Lower leg skin (tissue), 4 donors: Measurements from ENCODE around the gene NIPSNAP2. TPM values are rescaled to one million over a fixed set of nuclear protein-coding genes. Genes with fewer than 3 reads are reported as not detected.
A peak's percentile ranks its signal among the peaks of the same experiment; 100 is the strongest.
"Not testable (repeated sequence)": the region's sequence is repeated elsewhere in the genome, so short reads cannot be mapped to it uniquely, and the experiment has no call there.

Experiments
- DNase-seq, 2 donors: peaks; one replicate each; pipeline ENCODE4 v3.0.0-alpha.2; 2019; ENCODE audit warnings: low spot score in 2 of 2
- H3K4me3 ChIP-seq: fragments of 200-600 bp; sonication (generic); 2 replicates; pipeline ENCODE4 v1.5.1; 2017; ENCODE audit warnings: mild to moderate bottlenecking, low read depth; ENCODE audit not compliant: poor library complexity, severe bottlenecking
- CTCF ChIP-seq, 3 donors: fragments of 450-650 bp; IDR thresholded peaks; one replicate each; pipeline ENCODE4 v1.5.1; 2016; ENCODE audit warnings: antibody characterized with exemption in 3 of 3, mild to moderate bottlenecking in 3 of 3, moderate library complexity in 2 of 3
- POLR2A ChIP-seq, 2 donors: fragments of 450-650 bp; IDR thresholded peaks; one replicate each; pipeline ENCODE4 v1.6.1; 2016 to 2017; ENCODE audit warnings: antibody characterized with exemption in 2 of 2, mild to moderate bottlenecking in 1 of 2, moderate library complexity in 1 of 2
- WGBS, 2 donors: methylation state at CpG; one replicate each; pipeline ENCODE4 v1.1.5; 2018; 5-methylcytosine and 5-hydroxymethylcytosine counted together
- intact Hi-C: fragments of 100-400 bp; cut with DNase I; formaldehyde crosslinking; loops from one replicate; pipeline ENCODE4 v1.15.0; 2023; ENCODE audit warnings: low total_unique reads
- total RNA-seq, 4 donors: library from RNA; depleted of rRNA; stranded (reverse); fragments of >200 nt; gene quantifications; one replicate each; pipeline ENCODE4 v1.1.0, GENCODE V29; 2016

The NIPSNAP2 gene
- total RNA-seq, 4 donors from 2014 or later, result 36.4 to 48.4 (median 41.5) TPM

- no peak for DNase-seq
- TF ChIP-seq CTCF (IDR thresholded peaks at IDR 0.05) (no peak), POLR2A (IDR thresholded peaks at IDR 0.05) (no peak)
- H3K4me3 ChIP-seq, result no peak overlapping the region
- 87 to 90% methylated on average over 5 of the region's 5 CpGs for WGBS, 2 donors
- intact Hi-C loops, result no loop called here
Observed at GRCh38 chr7:55946545-55946944, 17.8 kb upstream of the NIPSNAP2 start.

GRCh38 chr7:55951637-55952351 is 12.6 kb upstream of the NIPSNAP2 start, which contains the start of gene MRPS17:
MRPS17 (plus strand) TSS chr7:55951877; CDS start chr7:55953196, 1,319 bp downstream.
- peak within 1 kb of the TSS; percentile 73 for H3K4me3 ChIP-seq
- no peak for TF ChIP-seq CTCF (IDR thresholded peaks at IDR 0.05)
- no peak for TF ChIP-seq POLR2A (IDR thresholded peaks at IDR 0.05)
- intact Hi-C loops, result no loop called here
- WGBS, 2 donors, result 0% methylated on average over 40 to 53 of the region's 53 CpGs
- peak; percentile 90 to 98 for DNase-seq

GRCh38 chr7:55952352-55952671 is 12.1 kb upstream of the NIPSNAP2 start:
- intact Hi-C loops, DNase-seq: not testable (repeated sequence)
- peak overlapping the region; percentile 73 for H3K4me3 ChIP-seq
- 37 to 38% methylated on average over 19 of the region's 19 CpGs for WGBS, 2 donors

GRCh38 chr7:55953707-55954475 is 10.5 kb upstream of the NIPSNAP2 start:
- 87 to 92% methylated on average over 11 of the region's 11 CpGs for WGBS, 2 donors
- TF ChIP-seq CTCF (IDR thresholded peaks at IDR 0.05) (no peak), POLR2A (IDR thresholded peaks at IDR 0.05) (no peak)
- no peak overlapping the region for H3K4me3 ChIP-seq
- intact Hi-C loops, result no loop called here
- no peak for DNase-seq

GRCh38 chr7:55957190-55957589 is 7.2 kb upstream of the NIPSNAP2 start:
- TF ChIP-seq CTCF (IDR thresholded peaks at IDR 0.05) (no peak), POLR2A (IDR thresholded peaks at IDR 0.05) (no peak)
- no peak overlapping the region for H3K4me3 ChIP-seq
- intact Hi-C loops, result no loop called here
- WGBS, 2 donors, result 81 to 85% methylated on average over 4 of the region's 4 CpGs
- DNase-seq, result no peak

GRCh38 chr7:55962014-55962413 is 2.4 kb upstream of the NIPSNAP2 start:
- no peak for TF ChIP-seq POLR2A (IDR thresholded peaks at IDR 0.05)
- no peak for TF ChIP-seq CTCF (IDR thresholded peaks at IDR 0.05)
- intact Hi-C loops, result no loop called here
- no peak for DNase-seq
- H3K4me3 ChIP-seq, result no peak overlapping the region
- WGBS, 2 donors, result 58 to 66% methylated on average over 3 of the region's 3 CpGs
